Stomach (tissue), 9 donors: ENCODE data around the gene AK4. TPM values are rescaled to one million over a fixed set of nuclear protein-coding genes. Genes with fewer than 3 reads are reported as not detected.

Source experiments
- DNase-seq, 2 donors: peaks; one replicate each; pipeline versions ENCODE4 v3.0.0 to v3.0.0-alpha.2; 2013 to 2019
- H3K27ac ChIP-seq, 5 donors: fragments of 200-600 bp in 4 of 5; sonication (generic) in 4 of 5; one replicate each; pipeline ENCODE4 v1.5.1; 2013 to 2019; ENCODE audit warnings: mild to moderate bottlenecking in 1 of 5, moderate library complexity in 1 of 5
- H3K27me3 ChIP-seq, 3 donors: fragments of 200-600 bp; sonication (generic); one replicate each; pipeline ENCODE4 v1.5.1; 2017 to 2019; ENCODE audit warnings: mixed run types in 1 of 3
- H3K36me3 ChIP-seq, 4 donors: fragments of 200-600 bp; sonication (generic); 1 replicate in 3 of 4; 2 replicates in 1 of 4; pipeline ENCODE4 v1.5.1; 2016 to 2019
- H3K4me1 ChIP-seq, 4 donors: fragments of 200-600 bp; sonication (generic); one replicate each; pipeline ENCODE4 v1.5.1; 2016 to 2019
- H3K4me3 ChIP-seq, 4 donors: fragments of 200-600 bp; sonication (generic) in 3 of 4; one replicate each; pipeline ENCODE4 v1.5.1; 2016 to 2019; ENCODE audit warnings: mild to moderate bottlenecking in 1 of 4
- H3K9me3 ChIP-seq, 4 donors: fragments of 200-600 bp; sonication (generic); one replicate each; pipeline ENCODE4 v1.5.1; 2016 to 2019
- CTCF ChIP-seq, 7 experiments: fragments of 450-650 bp in 4 of 7; fragments of 200-600 bp in 3 of 7; sonication (generic) in 3 of 7; IDR thresholded peaks; one replicate each; pipeline ENCODE4 v1.5.1; 2016 to 2019; ENCODE audit warnings: antibody characterized with exemption in 7 of 7, control low read depth in 2 of 7, mild to moderate bottlenecking in 1 of 7
- EP300 ChIP-seq: sonication (generic); formaldehyde crosslinking; IDR thresholded peaks from one replicate; pipeline ENCODE4 v1.6.1; 2017; ENCODE audit warnings: antibody characterized with exemption
- POLR2A ChIP-seq, 4 donors: fragments of 450-650 bp; IDR thresholded peaks; one replicate each; pipeline ENCODE4 v1.6.1; 2016; ENCODE audit warnings: antibody characterized with exemption in 4 of 4, control low read depth in 2 of 4, mild to moderate bottlenecking in 1 of 4, moderate library complexity in 1 of 4
- POLR2AphosphoS5 ChIP-seq, 3 donors: sonication (generic); formaldehyde crosslinking; IDR thresholded peaks; one replicate each; pipeline ENCODE4 v1.6.1; 2016; ENCODE audit warnings: antibody characterized with exemption in 3 of 3
- WGBS, 5 donors: extraction: QIAGEN DNeasy Blood & Tissue Kit in 3 of 5; methylation state at CpG; one replicate each; pipeline versions ENCODE4 v1.1.5 to v1.1.7; 2013 to 2018; 5-methylcytosine and 5-hydroxymethylcytosine counted together
- intact Hi-C: fragments of 100-400 bp; cut with DNase I; formaldehyde crosslinking; loops from one replicate; pipeline ENCODE4 v1.15.1; 2023; ENCODE audit warnings: low total_unique reads
- polyA plus RNA-seq, 3 donors: library from polyadenylated mRNA; stranded (reverse); fragments of 200-250 nt; gene quantifications; one replicate each; pipeline ENCODE4 v1.2.3, GENCODE V29; 2013
- total RNA-seq, 5 donors: library from RNA; depleted of rRNA; stranded (reverse); fragments of >200 nt; gene quantifications; one replicate each; pipeline versions ENCODE4 v1.1.0 to v1.2.3, GENCODE V29; 2014 to 2016
- donor health status: healthy with polysubstance abuse.
- donor health status: Bipolar disorder and iron deficiency.
- donor health status: healthy.

Gene AK4
- total and polyA plus RNA-seq, 8 donors = 9.4 to 108 (median 30.4) TPM

GRCh38 chr1:65259816-65260215 is 111.8 kb downstream of the AK4 start:
- DNase-seq = no peak
- Histone ChIP-seq H3K27ac (no peak overlapping the region), H3K4me3 (no peak overlapping the region), H3K27me3 (peaks cover 0 to 6% (median 4%) of the 10 kb centered on the region in 3 donors), H3K9me3 (no peaks in the 10 kb centered on the region), H3K36me3 (no peaks in the 10 kb centered on the region), H3K4me1 (peaks cover 10 to 17% (median 13%) of the 10 kb centered on the region in 4 donors)
- TF ChIP-seq EP300 (no peak), POLR2A (IDR thresholded peaks at IDR 0.05) (no peak), POLR2AphosphoS5 (IDR thresholded peaks at IDR 0.05) (no peak)
- WGBS, 5 donors = 65 to 74% (median 70%) methylated on average over 3 of the region's 3 CpGs
- intact Hi-C loops = no loop called here

GRCh38 chr1:65260851-65261473 is 113.0 kb downstream of the AK4 start:
- Histone ChIP-seq H3K36me3 (no peaks in the 10 kb centered on the region), H3K9me3 (no peaks in the 10 kb centered on the region), H3K4me1 (peaks cover 6 to 19% (median 13%) of the 10 kb centered on the region in 4 donors), H3K27ac (no peak overlapping the region), H3K4me3 (no peak overlapping the region), H3K27me3 (peaks cover 0 to 7% (median 5%) of the 10 kb centered on the region in 3 donors)
- intact Hi-C loops = no loop called here
- 74 to 85% (median 84%) methylated on average over 4 of the region's 4 CpGs for WGBS, 5 donors
- TF ChIP-seq EP300 (no peak), CTCF (IDR thresholded peaks at IDR 0.05) (no peak), POLR2A (IDR thresholded peaks at IDR 0.05) (no peak), POLR2AphosphoS5 (IDR thresholded peaks at IDR 0.05) (no peak)
- no peak for DNase-seq

- 87 to 99% (median 96%) methylated on average over 1 of the region's 1 CpG for WGBS, 5 donors
- DNase-seq = no peak
- Histone ChIP-seq H3K27me3 (peaks cover 0 to 8% (median 6%) of the 10 kb centered on the region in 3 donors), H3K4me1 (peaks cover 7 to 23% (median 18%) of the 10 kb centered on the region in 4 donors), H3K9me3 (no peaks in the 10 kb centered on the region), H3K4me3 (no peak overlapping the region), H3K27ac (no peak overlapping the region), H3K36me3 (no peaks in the 10 kb centered on the region)
- intact Hi-C loops = no loop called here
- TF ChIP-seq POLR2A (IDR thresholded peaks at IDR 0.05) = no peak
- TF ChIP-seq EP300 = no peak
- TF ChIP-seq CTCF (IDR thresholded peaks at IDR 0.05) = no peak
- no peak for TF ChIP-seq POLR2AphosphoS5 (IDR thresholded peaks at IDR 0.05)
Measured at GRCh38 chr1:65263286-65263685, 115.3 kb downstream of the AK4 start.

GRCh38 chr1:65264197-65264929 is 116.4 kb downstream of the AK4 start:
- intact Hi-C loops = no loop called here
- Histone ChIP-seq H3K27me3 (peaks cover 0 to 8% (median 6%) of the 10 kb centered on the region in 3 donors), H3K4me3 (peak overlapping the region; percentile 12 to 70 (median 26)), H3K36me3 (no peaks in the 10 kb centered on the region), H3K27ac (no peak overlapping the region), H3K4me1 (peaks cover 7 to 23% (median 18%) of the 10 kb centered on the region in 4 donors), H3K9me3 (no peaks in the 10 kb centered on the region)
- peak in 1 of 2 donors; percentile 70 for DNase-seq
- TF ChIP-seq CTCF (IDR thresholded peaks at IDR 0.05) (no peak), EP300 (no peak), POLR2A (IDR thresholded peaks at IDR 0.05) (no peak), POLR2AphosphoS5 (IDR thresholded peaks at IDR 0.05) (no peak)
- 17 to 23% (median 22%) methylated on average over 15 of the region's 15 CpGs for WGBS, 5 donors
